HEK293 (cell line): ENCODE data around the gene EFEMP2.
A peak's percentile ranks its signal among the peaks of the same experiment; 100 is the strongest.

Experiments
- CTCF ChIA-PET: fragments of 350-600 bp; formaldehyde crosslinking; extraction: SDS; loops from one replicate; lab custom pipeline; 2021; ENCODE audit warnings: antibody characterized with exemption; lab: Yijun Ruan, JAX
- POLR2A ChIA-PET: fragments of 300-600 bp; formaldehyde crosslinking; extraction: SDS; loops from one replicate; lab custom pipeline; 2020; ENCODE audit warnings: antibody characterized with exemption, inconsistent platforms; lab: Yijun Ruan, JAX
- H3K27ac ChIP-seq: fragments of 200-500 bp; sonication (Bioruptor generic); 2 replicates; pipeline ENCODE4 v1.5.1; 2014; ENCODE audit warnings: low read depth, low read length, control low read depth, inconsistent platforms; ENCODE audit errors: extremely low read depth
- H3K36me3 ChIP-seq, 2 experiments: fragments of 200-500 bp in 1 of 2; sonication (Bioruptor generic) in 1 of 2; 1 replicate in 1 of 2; 2 replicates in 1 of 2; pipeline ENCODE4 v1.5.1; 2014 to 2017; ENCODE audit warnings: inconsistent platforms in 2 of 2, low read length in 2 of 2; ENCODE audit not compliant: control insufficient read depth in 2 of 2, insufficient read depth in 1 of 2
- H3K4me1 ChIP-seq: fragments of 200-500 bp; sonication (Bioruptor generic); 2 replicates; pipeline ENCODE4 v1.5.1; 2014; ENCODE audit warnings: mild to moderate bottlenecking, low read length, inconsistent platforms; ENCODE audit not compliant: control insufficient read depth, insufficient read depth
- H3K4me3 ChIP-seq: 2 replicates; pipeline ENCODE4 v1.5.1; 2011; ENCODE audit warnings: low read depth, mild to moderate bottlenecking, control low read depth, low read length, moderate library complexity
- H3K9me3 ChIP-seq: fragments of 200-500 bp; sonication (Bioruptor generic); 2 replicates; pipeline ENCODE4 v1.5.1; 2014; ENCODE audit warnings: low read depth, low read length, inconsistent platforms; ENCODE audit not compliant: control insufficient read depth, insufficient read depth
- EGR2 ChIP-seq: fragments of 450-650 bp; formaldehyde crosslinking; IDR thresholded peaks from 2 replicates; pipeline ENCODE4 v1.5.1; 2016; ENCODE audit warnings: low read depth, missing biosample characterization, missing genetic modification characterization
- GLI4 ChIP-seq: fragments of 450-650 bp; formaldehyde crosslinking; IDR thresholded peaks from 2 replicates; pipeline ENCODE4 v1.5.1; 2016; ENCODE audit warnings: missing biosample characterization, missing genetic modification characterization
- GLIS2 ChIP-seq: fragments of 450-650 bp; formaldehyde crosslinking; IDR thresholded peaks from 2 replicates; pipeline ENCODE4 v1.5.1; 2016; ENCODE audit warnings: missing biosample characterization, missing genetic modification characterization
- PBX3 ChIP-seq: sonication (generic); formaldehyde crosslinking; IDR thresholded peaks from 2 replicates; pipeline ENCODE4 v1.8.1; 2022; ENCODE audit warnings: mild to moderate bottlenecking, moderate library complexity, missing genetic modification reagents
- SP2 ChIP-seq: fragments of 450-650 bp; formaldehyde crosslinking; IDR thresholded peaks from 2 replicates; pipeline ENCODE4 v1.5.1; 2016; ENCODE audit warnings: missing biosample characterization, missing genetic modification characterization
- ZBTB10 ChIP-seq: fragments of 450-650 bp; formaldehyde crosslinking; IDR thresholded peaks from 2 replicates; pipeline ENCODE4 v1.5.1; 2016; ENCODE audit warnings: missing biosample characterization, missing genetic modification characterization
- ZBTB48 ChIP-seq: fragments of 450-650 bp; formaldehyde crosslinking; IDR thresholded peaks from 2 replicates; pipeline ENCODE4 v1.5.1; 2016; ENCODE audit warnings: missing biosample characterization, missing genetic modification characterization
- ZBTB8A ChIP-seq: fragments of 450-650 bp; formaldehyde crosslinking; IDR thresholded peaks from 2 replicates; pipeline ENCODE4 v1.5.1; 2016; ENCODE audit warnings: missing biosample characterization, missing genetic modification characterization
- ZEB2 ChIP-seq: fragments of 450-650 bp; formaldehyde crosslinking; IDR thresholded peaks from 2 replicates; pipeline ENCODE4 v1.5.1; 2016; ENCODE audit warnings: missing biosample characterization, missing genetic modification characterization
- ZFHX2 ChIP-seq: fragments of 450-650 bp; formaldehyde crosslinking; conservative IDR thresholded peaks from 2 replicates; pipeline ENCODE4 v1.5.1; 2016; ENCODE audit warnings: missing biosample characterization, missing genetic modification characterization
- ZFP37 ChIP-seq: fragments of 450-650 bp; formaldehyde crosslinking; IDR thresholded peaks from 2 replicates; pipeline ENCODE4 v1.5.1; 2016; ENCODE audit warnings: missing biosample characterization, missing genetic modification characterization
- ZNF121 ChIP-seq: fragments of 450-650 bp; formaldehyde crosslinking; IDR thresholded peaks from 2 replicates; pipeline ENCODE4 v1.5.1; 2016; ENCODE audit warnings: missing biosample characterization, missing genetic modification characterization
- ZNF132 ChIP-seq: fragments of 450-650 bp; formaldehyde crosslinking; IDR thresholded peaks from 2 replicates; pipeline ENCODE4 v1.5.1; 2017; ENCODE audit warnings: missing biosample characterization, missing genetic modification characterization, borderline replicate concordance
- ZNF133 ChIP-seq: fragments of 450-650 bp; formaldehyde crosslinking; IDR thresholded peaks from 2 replicates; pipeline ENCODE4 v1.5.1; 2016; ENCODE audit warnings: missing biosample characterization, missing genetic modification characterization
- ZNF26 ChIP-seq: fragments of 450-650 bp; formaldehyde crosslinking; IDR thresholded peaks from 2 replicates; pipeline ENCODE4 v1.5.1; 2016; ENCODE audit warnings: missing biosample characterization, missing genetic modification characterization
- ZNF274 ChIP-seq, 2 experiments: fragments of 200-500 bp in 1 of 2; fragments of 450-650 bp in 1 of 2; sonication (Bioruptor generic) in 1 of 2; formaldehyde crosslinking in 1 of 2; IDR thresholded peaks; 2 replicates each; pipeline versions ENCODE4 v1.5.1 to v1.6.1; 2014 to 2016; ENCODE audit warnings: borderline replicate concordance in 1 of 2, inconsistent platforms in 1 of 2, low read length in 1 of 2, missing biosample characterization in 1 of 2, missing genetic modification characterization in 1 of 2
- ZNF341 ChIP-seq: fragments of 450-650 bp; formaldehyde crosslinking; IDR thresholded peaks from 2 replicates; pipeline ENCODE4; 2016; ENCODE audit warnings: low read depth, missing biosample characterization, missing genetic modification characterization
- ZNF433 ChIP-seq: fragments of 450-650 bp; formaldehyde crosslinking; IDR thresholded peaks from 2 replicates; pipeline ENCODE4 v1.5.1; 2016; ENCODE audit warnings: missing biosample characterization, missing genetic modification characterization, low read depth
- ZNF510 ChIP-seq: fragments of 450-650 bp; formaldehyde crosslinking; IDR thresholded peaks from 2 replicates; pipeline ENCODE4 v1.5.1; 2018; ENCODE audit warnings: mild to moderate bottlenecking, missing genetic modification characterization, missing biosample characterization; ENCODE audit not compliant: insufficient replicate concordance
- ZNF600 ChIP-seq: fragments of 450-650 bp; formaldehyde crosslinking; IDR thresholded peaks from 2 replicates; pipeline ENCODE4 v1.5.1; 2016; ENCODE audit warnings: missing biosample characterization, missing genetic modification characterization
- ZNF624 ChIP-seq: fragments of 450-650 bp; formaldehyde crosslinking; IDR thresholded peaks from 2 replicates; pipeline ENCODE4 v1.5.1; 2017; ENCODE audit warnings: missing biosample characterization, missing genetic modification characterization
- ZNF629 ChIP-seq: fragments of 450-650 bp; formaldehyde crosslinking; IDR thresholded peaks from 2 replicates; pipeline ENCODE4 v1.5.1; 2017; ENCODE audit warnings: missing biosample characterization, missing genetic modification characterization
- ZNF777 ChIP-seq: fragments of 450-650 bp; formaldehyde crosslinking; IDR thresholded peaks from 2 replicates; pipeline ENCODE4 v1.5.1; 2017; ENCODE audit warnings: missing biosample characterization, missing genetic modification characterization, borderline replicate concordance
- ZSCAN16 ChIP-seq: fragments of 450-650 bp; formaldehyde crosslinking; IDR thresholded peaks from 2 replicates; pipeline ENCODE4 v1.5.1; 2016; ENCODE audit warnings: missing biosample characterization, missing genetic modification characterization
- TF ChIP-seq, protein P1 (sequence below): fragments of 450-650 bp; formaldehyde crosslinking; IDR thresholded peaks from 2 replicates; pipeline ENCODE4 v1.5.1; 2017; ENCODE audit warnings: missing biosample characterization, missing genetic modification characterization
- TF ChIP-seq, protein P2 (sequence below): fragments of 450-650 bp; formaldehyde crosslinking; IDR thresholded peaks from 2 replicates; pipeline ENCODE4 v1.5.1; 2016; ENCODE audit warnings: missing biosample characterization, missing genetic modification characterization

EFEMP2 gene

GRCh38 chr11:65873318-65874156 is 937 bp upstream of the EFEMP2 start (continued):
- TF ChIP-seq ZFP37 (no peak), SP2 (peak; percentile 91), ZFHX2 (tag by site-specific recombination) (peak; percentile 84), ZNF433 (tag by site-specific recombination) (no peak), ZNF341 (tag by site-specific recombination) (peak; percentile 24; the same call in 1 of the 2 replicates), GLI4 (tag by site-specific recombination) (no peak), ZNF121 (tag by site-specific recombination) (peak; percentile 73; the same call in 1 of the 2 replicates), ZNF624 (tag by site-specific recombination) (no peak), ZNF274 (IDR thresholded peaks at IDR 0.05; ENCODE audit: low read length) (no peak), ZNF274 (tag by site-specific recombination; IDR thresholded peaks at IDR 0.05; ENCODE audit: borderline replicate concordance) (no peak), GLIS2 (peak; percentile 86), ZBTB8A (peak; percentile 33; the same call in 1 of the 2 replicates), PBX3 (CRISPR knock-in tag) (no peak), ZSCAN16 (tag by site-specific recombination) (no peak), ZNF26 (tag by site-specific recombination) (no peak), ZBTB10 (peak; percentile 52; the same call in 1 of the 2 replicates)

- Histone ChIP-seq H3K27ac (no peak overlapping the region), H3K36me3 (peaks cover 0 to 13% of the 10 kb centered on the region in 2 experiments; a peak in 1 of 3 replicates), H3K9me3 (no peaks in the 10 kb centered on the region), H3K4me3 (no peak overlapping the region), H3K4me1 (no peaks in the 10 kb centered on the region)
- ChIA-PET CTCF (interaction anchor here (0.6 to 4.2 kb wide), 7 partner anchors 12 to 271 kb away, joined by 3 to 37 read pairs (median 4); partner anchors contain the start of genes FIBP and MUS81), POLR2A (interaction anchor here (0.6 to 6.6 kb wide), 7 partner anchors 9 to 122 kb away, joined by 3 to 111 read pairs (median 4); partner anchors contain the start of genes CCDC85B, CFL1, MUS81 and SNX32)
- TF ChIP-seq, protein P1, sequence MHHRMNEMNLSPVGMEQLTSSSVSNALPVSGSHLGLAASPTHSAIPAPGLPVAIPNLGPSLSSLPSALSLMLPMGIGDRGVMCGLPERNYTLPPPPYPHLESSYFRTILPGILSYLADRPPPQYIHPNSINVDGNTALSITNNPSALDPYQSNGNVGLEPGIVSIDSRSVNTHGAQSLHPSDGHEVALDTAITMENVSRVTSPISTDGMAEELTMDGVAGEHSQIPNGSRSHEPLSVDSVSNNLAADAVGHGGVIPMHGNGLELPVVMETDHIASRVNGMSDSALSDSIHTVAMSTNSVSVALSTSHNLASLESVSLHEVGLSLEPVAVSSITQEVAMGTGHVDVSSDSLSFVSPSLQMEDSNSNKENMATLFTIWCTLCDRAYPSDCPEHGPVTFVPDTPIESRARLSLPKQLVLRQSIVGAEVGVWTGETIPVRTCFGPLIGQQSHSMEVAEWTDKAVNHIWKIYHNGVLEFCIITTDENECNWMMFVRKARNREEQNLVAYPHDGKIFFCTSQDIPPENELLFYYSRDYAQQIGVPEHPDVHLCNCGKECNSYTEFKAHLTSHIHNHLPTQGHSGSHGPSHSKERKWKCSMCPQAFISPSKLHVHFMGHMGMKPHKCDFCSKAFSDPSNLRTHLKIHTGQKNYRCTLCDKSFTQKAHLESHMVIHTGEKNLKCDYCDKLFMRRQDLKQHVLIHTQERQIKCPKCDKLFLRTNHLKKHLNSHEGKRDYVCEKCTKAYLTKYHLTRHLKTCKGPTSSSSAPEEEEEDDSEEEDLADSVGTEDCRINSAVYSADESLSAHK (tag by site-specific recombination), result no peak
- TF ChIP-seq ZEB2 (tag by site-specific recombination) (no peak), EGR2 (tag by site-specific recombination) (no peak), ZNF133 (tag by site-specific recombination) (no peak), ZNF510 (tag by site-specific recombination) (no peak), ZNF132 (tag by site-specific recombination) (no peak), ZNF600 (no peak), ZNF629 (tag by site-specific recombination) (no peak), ZNF777 (tag by site-specific recombination) (no peak), ZBTB48 (no peak)
- TF ChIP-seq, protein P2, sequence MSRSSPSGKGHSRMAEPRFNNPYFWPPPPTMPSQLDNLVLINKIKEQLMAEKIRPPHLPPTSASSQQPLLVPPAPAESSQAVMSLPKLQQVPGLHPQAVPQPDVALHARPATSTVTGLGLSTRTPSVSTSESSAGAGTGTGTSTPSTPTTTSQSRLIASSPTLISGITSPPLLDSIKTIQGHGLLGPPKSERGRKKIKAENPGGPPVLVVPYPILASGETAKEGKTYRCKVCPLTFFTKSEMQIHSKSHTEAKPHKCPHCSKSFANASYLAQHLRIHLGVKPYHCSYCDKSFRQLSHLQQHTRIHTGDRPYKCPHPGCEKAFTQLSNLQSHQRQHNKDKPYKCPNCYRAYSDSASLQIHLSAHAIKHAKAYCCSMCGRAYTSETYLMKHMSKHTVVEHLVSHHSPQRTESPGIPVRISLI (tag by site-specific recombination), result no peak
Observed at GRCh38 chr11:65871811-65872548, 620 bp downstream of the EFEMP2 start.
